CD4-positive, alpha-beta memory T cell (primary cell): ENCODE measurements around the gene GDPD1. TPM values are rescaled to one million over a fixed set of nuclear protein-coding genes. Genes with fewer than 3 reads are reported as not detected.
A peak's percentile ranks its signal among the peaks of the same experiment; 100 is the strongest.
"Not testable (repeated sequence)": the region's sequence is repeated elsewhere in the genome, so short reads cannot be mapped to it uniquely, and the experiment has no call there.

Experiments used
- CTCF ChIA-PET: fragments of 350-600 bp; sonication (Branson Sonifier 250); formaldehyde crosslinking; loops from one replicate; lab custom pipeline; 2021; ENCODE audit warnings: inconsistent platforms; ENCODE audit not compliant: partially characterized antibody; lab: Charles Lee
- POLR2A ChIA-PET: fragments of 350-600 bp; sonication (Branson Sonifier 250); formaldehyde crosslinking; loops from one replicate; lab custom pipeline; 2021; ENCODE audit not compliant: partially characterized antibody; lab: Charles Lee
- DNase-seq, 5 donors: peaks; one replicate each; pipeline versions ENCODE4 v3.0.0 to v3.0.0-alpha.2; 2020 to 2022; ENCODE audit warnings: mixed read lengths in 1 of 5
- H3K27ac ChIP-seq: one replicate; pipeline ENCODE4 v1.7.0; 2013; ENCODE audit warnings: low read depth, low read length
- H3K27me3 ChIP-seq: 2 replicates; pipeline ENCODE4 v1.7.0; 2013; ENCODE audit warnings: mild to moderate bottlenecking, low read length, moderate library complexity; ENCODE audit not compliant: insufficient read depth
- H3K36me3 ChIP-seq: 2 replicates; pipeline ENCODE4 v1.7.0; 2013; ENCODE audit warnings: mild to moderate bottlenecking, low read length, moderate library complexity; ENCODE audit not compliant: insufficient read depth
- H3K4me1 ChIP-seq: 2 replicates; pipeline ENCODE4 v1.7.0; 2013; ENCODE audit warnings: mild to moderate bottlenecking, low read length, moderate library complexity; ENCODE audit not compliant: insufficient read depth
- H3K4me3 ChIP-seq, 2 donors: one replicate each; pipeline ENCODE4 v1.7.0; 2013; ENCODE audit warnings: low read length in 2 of 2, mild to moderate bottlenecking in 1 of 2
- H3K9me3 ChIP-seq, 2 donors: one replicate each; pipeline ENCODE4 v1.7.0; 2013; ENCODE audit warnings: low read length in 2 of 2, control low read depth in 1 of 2; ENCODE audit not compliant: control insufficient read depth in 1 of 2
- H3K27ac Mint-ChIP-seq, 7 donors: one replicate each; pipeline ENCODE4 v1.8.0; 2020 to 2021; ENCODE audit warnings: mixed read lengths in 7 of 7, mild to moderate bottlenecking in 6 of 7, inconsistent platforms in 3 of 7, moderate library complexity in 3 of 7
- H3K27me3 Mint-ChIP-seq, 2 donors: one replicate each; pipeline ENCODE4 v1.8.0; 2020 to 2021; ENCODE audit warnings: mixed read lengths in 2 of 2
- H3K36me3 Mint-ChIP-seq, 2 donors: one replicate each; pipeline ENCODE4 v1.8.0; 2020 to 2021; ENCODE audit warnings: mixed read lengths in 2 of 2, inconsistent platforms in 1 of 2, mild to moderate bottlenecking in 1 of 2
- H3K4me1 Mint-ChIP-seq, 4 donors: one replicate each; pipeline ENCODE4 v1.8.0; 2020 to 2021; ENCODE audit warnings: mixed read lengths in 4 of 4, mild to moderate bottlenecking in 1 of 4
- H3K4me3 Mint-ChIP-seq, 8 donors: one replicate each; pipeline ENCODE4 v1.8.0; 2020 to 2021; ENCODE audit warnings: mixed read lengths in 8 of 8, mild to moderate bottlenecking in 7 of 8, moderate library complexity in 6 of 8, inconsistent platforms in 3 of 8
- H3K9me3 Mint-ChIP-seq, 8 donors: one replicate each; pipeline ENCODE4 v1.8.0; 2020 to 2021; ENCODE audit warnings: mixed read lengths in 8 of 8, mild to moderate bottlenecking in 5 of 8, inconsistent platforms in 3 of 8, moderate library complexity in 1 of 8
- intact Hi-C: fragments of 100-400 bp; cut with micrococcal nuclease; formaldehyde crosslinking; loops from one replicate; pipeline ENCODE4 v1.15.1; 2023
- polyA plus RNA-seq, 2 donors: library from polyadenylated mRNA; unstranded; fragments of 300-500 nt; fragmentation: Illumina TruSeq; gene quantifications; one replicate each; pipeline ENCODE4 v1.2.3, GENCODE V29; 2021
- total RNA-seq, 2 experiments: library from RNA; stranded (reverse); gene quantifications; one replicate each; pipeline ENCODE4 v1.2.3, GENCODE V29; 2021

GDPD1 gene
- total and polyA plus RNA-seq, 4 experiments from 2014 or later, result 0.88 to 5.3 (median 3.6) TPM

- no peak overlapping the region for H3K27ac ChIP-seq
- DNase-seq, result no peak
- intact Hi-C loops, result loop anchor here (10.0 kb wide), 1 partner anchor 724 kb away; no protein-coding TSS in a partner anchor
- H3K36me3 ChIP-seq, result no peaks in the 10 kb centered on the region
- H3K9me3 ChIP-seq, result no peaks in the 10 kb centered on the region
- CTCF ChIA-PET, result interaction anchor here (0.7 to 13.7 kb wide), 34 partner anchors 8 to 727 kb away, joined by 3 to 500 read pairs (median 4); partner anchors contain the start of gene GDPD1
- Mint-ChIP-seq H3K9me3 (no peaks in the 10 kb centered on the region), H3K4me1 (peaks cover 0 to 4% (median 4%) of the 10 kb centered on the region in 4 donors), H3K27ac (no peak overlapping the region), H3K27me3 (no peaks in the 10 kb centered on the region), H3K4me3 (no peak overlapping the region), H3K36me3 (no peaks in the 10 kb centered on the region)
- no peaks in the 10 kb centered on the region for H3K27me3 ChIP-seq
- H3K4me3 ChIP-seq, result no peak overlapping the region
- POLR2A ChIA-PET, result interaction anchor here (0.7 to 1.6 kb wide), 6 partner anchors 19 to 131 kb away, joined by 3 to 21 read pairs (median 4); partner anchors contain the start of gene GDPD1
- no peaks in the 10 kb centered on the region for H3K4me1 ChIP-seq
These were observed 90.1 kb downstream of the GDPD1 start for GRCh38 chr17:59310263-59310920.

GRCh38 chr17:59311051-59311468 is 90.7 kb downstream of the GDPD1 start:
- Histone ChIP-seq H3K4me3 (no peak overlapping the region), H3K27ac (no peak overlapping the region), H3K4me1 (no peaks in the 10 kb centered on the region), H3K27me3 (no peaks in the 10 kb centered on the region), H3K36me3 (no peaks in the 10 kb centered on the region), H3K9me3 (no peaks in the 10 kb centered on the region)
- intact Hi-C loops, result loop anchor here (1.0 to 10.0 kb wide), 5 partner anchors 18 to 724 kb away; partner anchors contain the start of gene GDPD1
- ChIA-PET POLR2A (interaction anchor here (1.1 to 1.6 kb wide), 4 partner anchors 19 to 130 kb away, joined by 3 to 21 read pairs (median 6); partner anchors contain the start of gene GDPD1), CTCF (interaction anchor here (0.7 to 13.7 kb wide), 34 partner anchors 9 to 726 kb away, joined by 3 to 500 read pairs (median 4); partner anchors contain the start of gene GDPD1)
- no peaks in the 10 kb centered on the region for H3K27me3 Mint-ChIP-seq
- no peak overlapping the region for H3K4me3 Mint-ChIP-seq
- DNase-seq, result peak; percentile 50 to 68 (median 63)
- H3K9me3 Mint-ChIP-seq, result no peaks in the 10 kb centered on the region
- peaks cover 0 to 4% (median 4%) of the 10 kb centered on the region in 4 donors for H3K4me1 Mint-ChIP-seq
- peak overlapping the region in 1 of 7 donors; percentile 23 for H3K27ac Mint-ChIP-seq
- no peaks in the 10 kb centered on the region for H3K36me3 Mint-ChIP-seq

- not testable (repeated sequence) for H3K4me1 ChIP-seq, H3K27ac Mint-ChIP-seq, H3K4me3 Mint-ChIP-seq, H3K4me3 ChIP-seq, H3K27me3 Mint-ChIP-seq, H3K9me3 ChIP-seq, H3K9me3 Mint-ChIP-seq, DNase-seq, H3K27ac ChIP-seq, H3K36me3 Mint-ChIP-seq, H3K36me3 ChIP-seq, H3K27me3 ChIP-seq, H3K4me1 Mint-ChIP-seq
- POLR2A ChIA-PET, result interaction anchor here (1.1 to 1.6 kb wide), 4 partner anchors 18 to 130 kb away, joined by 3 to 21 read pairs (median 6); partner anchors contain the start of gene GDPD1
- intact Hi-C loops, result loop anchor here (1.0 to 10.0 kb wide), 5 partner anchors 18 to 723 kb away; partner anchors contain the start of gene GDPD1
- CTCF ChIA-PET, result interaction anchor here (0.9 to 13.7 kb wide), 23 partner anchors 9 to 212 kb away, joined by 3 to 500 read pairs (median 4); no protein-coding TSS in a partner anchor
These were observed 91.2 kb downstream of the GDPD1 start for GRCh38 chr17:59311521-59311920.

GRCh38 chr17:59315866-59316265 is 95.6 kb downstream of the GDPD1 start:
- intact Hi-C loops, result loop anchor here (10.0 kb wide), 1 partner anchor 719 kb away; no protein-coding TSS in a partner anchor
- peaks cover 0 to 2% (median 2%) of the 10 kb centered on the region in 4 donors for H3K4me1 Mint-ChIP-seq
- Histone ChIP-seq H3K27me3 (no peaks in the 10 kb centered on the region), H3K4me1 (no peaks in the 10 kb centered on the region), H3K4me3 (no peak overlapping the region), H3K36me3 (no peaks in the 10 kb centered on the region), H3K9me3 (no peaks in the 10 kb centered on the region), H3K27ac (no peak overlapping the region)
- DNase-seq, result no peak
- H3K36me3 Mint-ChIP-seq, result no peaks in the 10 kb centered on the region
- no peaks in the 10 kb centered on the region for H3K9me3 Mint-ChIP-seq
- ChIA-PET CTCF (interaction anchor here (0.7 to 13.7 kb wide), 10 partner anchors 13 to 119 kb away, joined by 3 to 500 read pairs (median 4); no protein-coding TSS in a partner anchor), POLR2A (interaction anchor here (2.3 kb wide), 1 partner anchor 14 kb away, joined by 8 read pairs; no protein-coding TSS in a partner anchor)
- no peak overlapping the region for H3K4me3 Mint-ChIP-seq
- no peak overlapping the region for H3K27ac Mint-ChIP-seq
- no peaks in the 10 kb centered on the region for H3K27me3 Mint-ChIP-seq

Other genes starting within 250 kb of the GDPD1 start
- gene TRIM37, start 113.6 kb upstream of the GDPD1 start, total RNA-seq, result 10 to 100 TPM; 20.7 to 25.0 TPM
- gene TRIM37, start 113.6 kb upstream of the GDPD1 start, polyA plus RNA-seq, result 10 to 100 TPM in 1 of 2 donors, 1 to 10 TPM in 1; 9.6 to 10.6 TPM
- gene SKA2, start 65.3 kb upstream of the GDPD1 start, total RNA-seq, result 10 to 100 TPM; 19.6 to 21.9 TPM
- 10 to 100 TPM; 36.4 to 43.1 TPM for gene SKA2, start 65.3 kb upstream of the GDPD1 start, polyA plus RNA-seq
- 1 to 10 TPM in 1 of 2 experiments, under 1 TPM in 1; 0.93 to 2.1 TPM for gene PRR11, start 64.8 kb upstream of the GDPD1 start, total RNA-seq
- gene PRR11, start 64.8 kb upstream of the GDPD1 start, polyA plus RNA-seq, result under 1 TPM; 0.37 to 0.61 TPM
- 10 to 100 TPM; 18.6 to 19.3 TPM for gene SMG8, start 10.5 kb upstream of the GDPD1 start, total RNA-seq
- gene SMG8, start 10.5 kb upstream of the GDPD1 start, polyA plus RNA-seq, result 10 to 100 TPM; 15.9 to 16.8 TPM
- 10 to 100 TPM; 42.2 to 42.4 TPM for gene YPEL2, start 111.1 kb downstream of the GDPD1 start, total RNA-seq
- 10 to 100 TPM in 1 of 2 donors, 1 to 10 TPM in 1; 9.9 to 20.3 TPM for gene YPEL2, start 111.1 kb downstream of the GDPD1 start, polyA plus RNA-seq